CD4-positive, alpha-beta T cell treated with Interleukin-21 for 1 hour (primary cell): ENCODE results near the gene RABEP1.
"Not testable (repeated sequence)": the region's sequence is repeated elsewhere in the genome, so short reads cannot be mapped to it uniquely, and the experiment has no call there.

Experiments used
- DNase-seq: peaks from one replicate; pipeline ENCODE4 v3.0.0-alpha.2; 2020

RABEP1 gene, protein sequence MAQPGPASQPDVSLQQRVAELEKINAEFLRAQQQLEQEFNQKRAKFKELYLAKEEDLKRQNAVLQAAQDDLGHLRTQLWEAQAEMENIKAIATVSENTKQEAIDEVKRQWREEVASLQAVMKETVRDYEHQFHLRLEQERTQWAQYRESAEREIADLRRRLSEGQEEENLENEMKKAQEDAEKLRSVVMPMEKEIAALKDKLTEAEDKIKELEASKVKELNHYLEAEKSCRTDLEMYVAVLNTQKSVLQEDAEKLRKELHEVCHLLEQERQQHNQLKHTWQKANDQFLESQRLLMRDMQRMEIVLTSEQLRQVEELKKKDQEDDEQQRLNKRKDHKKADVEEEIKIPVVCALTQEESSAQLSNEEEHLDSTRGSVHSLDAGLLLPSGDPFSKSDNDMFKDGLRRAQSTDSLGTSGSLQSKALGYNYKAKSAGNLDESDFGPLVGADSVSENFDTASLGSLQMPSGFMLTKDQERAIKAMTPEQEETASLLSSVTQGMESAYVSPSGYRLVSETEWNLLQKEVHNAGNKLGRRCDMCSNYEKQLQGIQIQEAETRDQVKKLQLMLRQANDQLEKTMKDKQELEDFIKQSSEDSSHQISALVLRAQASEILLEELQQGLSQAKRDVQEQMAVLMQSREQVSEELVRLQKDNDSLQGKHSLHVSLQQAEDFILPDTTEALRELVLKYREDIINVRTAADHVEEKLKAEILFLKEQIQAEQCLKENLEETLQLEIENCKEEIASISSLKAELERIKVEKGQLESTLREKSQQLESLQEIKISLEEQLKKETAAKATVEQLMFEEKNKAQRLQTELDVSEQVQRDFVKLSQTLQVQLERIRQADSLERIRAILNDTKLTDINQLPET

DNA sequence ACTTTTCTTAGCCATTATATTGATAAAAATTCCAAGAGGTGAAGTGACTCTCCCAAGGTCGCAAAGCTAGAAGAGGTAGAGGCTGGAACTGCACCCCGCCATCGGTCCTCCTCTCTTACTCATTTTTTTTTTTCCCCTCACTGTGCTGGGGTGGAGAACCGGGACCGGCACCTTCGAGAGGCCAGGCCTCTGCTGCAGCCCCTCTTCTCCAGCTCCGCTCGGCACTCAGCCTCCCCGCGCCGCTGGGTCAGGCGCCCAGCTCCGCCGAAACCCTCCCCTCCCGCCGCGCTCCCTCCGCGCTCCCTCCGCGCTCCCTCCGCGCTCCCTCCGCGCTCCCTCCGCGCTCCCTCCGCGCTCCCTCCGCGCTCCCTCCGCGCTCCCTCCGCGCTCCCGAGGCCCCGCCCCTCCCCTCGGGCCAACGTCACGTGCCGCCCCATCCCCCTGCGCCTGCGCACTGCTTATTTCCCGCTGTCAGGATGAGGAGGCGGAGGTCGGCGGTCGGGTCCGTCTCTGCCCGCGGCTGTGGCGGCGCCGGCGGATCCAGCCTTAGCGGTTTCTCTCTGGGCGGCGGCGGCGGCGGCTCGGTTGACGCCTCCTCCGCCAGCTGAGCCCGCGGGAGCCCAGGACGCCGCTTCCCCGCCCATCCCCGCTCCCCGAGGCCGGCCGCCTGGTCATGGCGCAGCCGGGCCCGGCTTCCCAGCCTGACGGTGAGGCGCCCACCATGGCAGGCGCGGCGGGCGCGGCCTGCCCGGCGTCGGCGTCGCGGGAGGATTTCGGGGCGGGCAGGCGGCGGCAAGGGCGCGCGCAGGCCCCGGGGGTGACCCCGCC, at the start of gene RABEP1:
RABEP1 (plus strand) TSS at position 471 of the 828 bp plus-strand sequence; CDS start at position 674, 203 bp downstream.
- DNase-seq: peak; percentile 96

DNA sequence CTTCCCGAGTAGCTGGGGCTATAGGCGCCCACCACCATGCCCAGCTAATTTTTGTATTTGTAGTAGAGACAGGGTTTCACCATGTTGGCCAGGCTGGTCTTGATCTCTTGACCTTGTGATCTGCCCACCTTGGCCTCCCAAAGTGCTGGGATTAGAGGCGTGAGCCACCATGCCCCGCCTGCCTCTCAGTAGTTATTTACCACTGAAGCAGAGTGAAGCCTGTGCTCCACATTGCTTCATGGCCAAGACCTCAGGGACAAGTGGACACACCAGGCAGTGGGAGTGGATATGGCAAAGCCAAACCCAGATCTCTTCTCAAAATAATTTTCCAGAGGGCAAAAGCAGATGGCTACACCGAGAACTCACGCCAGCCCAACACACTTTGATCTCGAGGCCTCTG, 48.6 kb upstream of the RABEP1 start:
- DNase-seq: not testable (repeated sequence)

DNA sequence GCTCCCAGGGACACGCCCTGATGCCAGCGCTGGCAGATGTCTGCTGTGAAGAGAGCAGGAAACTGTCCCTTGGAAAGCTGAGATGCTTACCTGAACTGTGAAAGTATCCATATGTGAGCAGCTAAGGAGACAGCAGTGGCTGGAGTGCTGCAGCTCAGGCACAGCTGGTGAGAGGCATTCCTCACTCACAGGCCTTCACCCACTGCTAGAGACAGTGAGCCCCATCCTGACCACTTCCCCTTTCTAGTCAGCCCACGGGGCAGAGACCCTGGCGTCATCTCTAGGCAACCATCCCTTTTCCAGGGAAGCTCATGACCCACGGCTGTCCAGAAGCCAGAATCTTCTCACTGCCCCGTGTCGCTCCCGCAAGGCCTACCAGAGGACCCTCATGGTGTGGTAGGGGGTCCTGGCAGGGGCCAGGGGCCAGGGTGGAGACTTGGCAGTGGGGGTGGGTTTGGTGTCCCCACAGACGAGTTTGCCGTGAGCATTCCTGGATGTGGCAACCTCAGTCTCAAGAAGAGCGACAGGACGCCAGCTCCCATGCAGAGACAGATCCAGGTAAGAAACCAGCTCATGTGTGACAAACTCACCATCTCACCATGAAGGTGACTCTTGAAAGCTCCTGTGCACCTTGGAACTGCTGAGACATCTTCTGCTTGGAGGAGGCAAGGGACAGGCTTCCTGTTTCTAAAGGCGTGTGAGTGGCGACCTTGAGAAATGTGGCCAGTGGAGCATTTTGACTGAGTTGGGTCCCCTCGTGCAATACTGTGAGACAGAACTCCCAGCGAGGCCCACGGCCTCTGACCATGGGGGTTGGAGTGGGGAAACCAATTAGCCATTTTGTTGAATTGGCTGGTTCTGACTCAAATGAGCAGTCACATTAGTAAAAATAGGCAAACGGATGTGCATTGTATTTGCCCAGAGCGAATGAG, 47.2 kb upstream of the RABEP1 start, which contains the start of gene SCIMP:
SCIMP (minus strand) TSS at position 216 of the 932 bp plus-strand sequence; CDS start at position 111, 105 bp downstream.
- no peak for DNase-seq

DNA sequence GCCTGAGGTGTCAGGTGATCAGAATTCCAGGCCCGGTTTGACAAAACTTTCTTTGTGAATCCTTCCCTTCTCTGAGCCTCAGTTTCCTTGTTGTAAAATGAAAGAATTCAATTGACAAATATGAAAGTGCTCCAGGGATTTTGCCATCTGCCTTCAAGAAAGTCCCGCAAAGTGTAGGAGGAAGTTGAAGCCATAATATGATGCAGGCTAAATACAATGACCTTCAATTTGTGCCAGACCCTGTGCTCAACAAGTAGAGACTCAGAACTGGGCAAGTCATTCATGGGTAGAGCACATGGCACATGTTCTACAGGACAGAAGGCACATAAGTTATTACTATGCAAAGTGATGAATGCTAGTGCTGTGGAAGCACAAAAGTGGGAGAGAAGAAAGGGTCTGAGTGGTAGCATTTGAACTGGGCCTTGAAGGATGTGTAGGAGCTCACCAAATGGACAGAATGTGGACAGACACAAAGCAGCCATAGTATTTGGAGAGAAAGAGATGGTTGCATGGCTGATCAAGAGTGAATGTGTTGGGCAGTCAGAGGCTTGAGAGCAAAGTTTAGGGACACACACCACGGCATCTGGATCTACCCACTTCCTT, 45.0 kb upstream of the RABEP1 start:
- DNase-seq: no peak

DNA sequence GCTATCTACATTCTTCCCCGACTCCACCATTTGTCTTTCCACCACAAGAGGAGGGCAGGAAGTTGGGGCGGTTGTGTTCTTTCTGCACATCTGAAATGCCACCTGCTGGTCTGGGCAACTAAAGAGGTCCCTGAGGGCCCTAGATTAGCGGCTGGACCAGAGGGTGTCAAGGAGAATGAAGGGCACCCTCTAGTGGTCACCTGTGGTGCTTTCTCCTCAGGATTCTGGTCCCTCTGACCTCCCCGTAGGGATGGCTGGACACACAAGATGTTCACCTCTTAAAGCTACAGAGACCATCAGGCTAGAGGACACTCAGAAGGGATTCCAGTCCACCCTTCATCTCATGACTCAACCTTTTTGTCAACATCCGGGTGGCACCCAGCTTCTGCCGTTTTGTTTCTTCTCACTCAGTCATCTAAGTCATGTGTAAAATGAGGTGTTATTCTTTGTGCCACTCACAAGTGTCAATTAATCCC, 44.5 kb upstream of the RABEP1 start:
- peak; percentile 58 for DNase-seq

DNA sequence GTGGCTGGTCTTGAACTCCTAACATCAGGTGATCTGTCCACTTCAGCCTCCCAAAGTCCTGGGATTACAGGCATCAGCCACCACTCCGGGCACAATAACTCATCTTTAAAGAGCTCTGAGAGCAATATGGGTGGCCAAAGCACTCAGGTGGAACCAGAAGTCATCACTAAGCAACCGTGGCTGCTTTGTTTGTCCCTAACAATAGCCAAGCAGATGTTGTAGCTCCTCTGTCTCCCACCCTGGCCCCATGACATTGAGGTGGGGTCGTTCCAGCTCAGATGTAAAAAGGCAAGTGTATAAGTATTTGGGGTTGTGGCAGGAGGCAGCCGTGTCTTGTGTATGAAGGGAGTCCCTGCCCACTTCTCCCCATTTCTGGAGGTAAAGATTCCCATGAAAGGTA, 43.8 kb upstream of the RABEP1 start:
- DNase-seq: no peak

DNA sequence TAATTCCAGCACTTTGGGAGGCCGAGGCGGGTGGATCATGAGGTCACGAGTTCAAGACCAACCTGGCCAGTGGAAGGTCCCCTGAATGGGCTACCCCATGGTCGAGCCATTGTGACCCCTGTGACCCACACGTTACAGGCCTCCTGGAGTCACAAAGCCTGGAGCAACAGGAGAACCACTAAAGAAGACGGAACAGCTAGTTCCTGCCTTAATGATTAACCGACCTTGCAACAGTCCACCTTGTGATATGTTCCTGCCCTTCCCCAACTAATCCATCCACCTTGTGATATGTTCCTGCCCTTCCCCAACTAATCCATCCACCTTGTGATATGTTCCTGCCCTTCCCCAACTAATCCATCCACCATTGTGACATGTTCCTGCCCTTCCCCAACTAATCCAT, 42.3 kb upstream of the RABEP1 start:
- not testable (repeated sequence) for DNase-seq

DNA sequence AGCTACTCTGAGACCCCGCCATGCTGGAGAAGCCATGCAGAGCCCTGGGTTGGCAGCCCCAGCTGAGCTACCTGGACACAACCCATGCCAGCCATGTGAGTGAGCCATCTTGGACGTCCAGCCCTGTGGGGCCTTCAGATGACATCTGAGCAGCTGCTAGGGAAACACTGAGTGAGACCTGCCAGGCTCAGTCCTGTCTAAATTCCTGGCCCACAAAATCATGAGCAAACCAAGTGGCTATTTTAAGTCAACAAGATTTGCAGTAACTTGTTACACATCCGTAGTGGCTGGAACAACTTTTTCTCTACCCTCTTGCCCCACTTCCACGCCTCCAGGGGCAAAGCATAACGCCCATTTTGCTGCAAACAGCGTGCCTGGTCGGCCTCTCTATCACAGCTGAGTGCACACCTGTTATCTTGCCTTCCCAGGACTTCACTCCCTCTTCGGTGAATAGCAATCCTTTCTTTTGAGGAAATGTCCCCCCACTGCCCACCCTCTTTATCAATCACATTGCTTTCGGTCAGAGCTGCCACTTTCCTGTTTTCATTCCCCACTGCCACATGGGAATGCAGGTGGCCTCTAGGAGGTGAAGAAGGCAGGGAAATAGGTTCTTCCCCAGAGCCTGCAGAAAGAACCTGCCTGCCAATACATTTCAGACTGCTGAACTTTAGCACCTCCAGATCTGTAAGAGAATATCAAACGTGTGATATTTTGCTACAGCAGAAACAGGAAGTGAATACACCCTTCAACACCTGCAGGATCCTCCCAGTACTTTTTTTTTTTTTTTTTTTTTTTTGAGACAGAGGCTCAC, 40.0 kb upstream of the RABEP1 start:
- peak; percentile 61 for DNase-seq

DNA sequence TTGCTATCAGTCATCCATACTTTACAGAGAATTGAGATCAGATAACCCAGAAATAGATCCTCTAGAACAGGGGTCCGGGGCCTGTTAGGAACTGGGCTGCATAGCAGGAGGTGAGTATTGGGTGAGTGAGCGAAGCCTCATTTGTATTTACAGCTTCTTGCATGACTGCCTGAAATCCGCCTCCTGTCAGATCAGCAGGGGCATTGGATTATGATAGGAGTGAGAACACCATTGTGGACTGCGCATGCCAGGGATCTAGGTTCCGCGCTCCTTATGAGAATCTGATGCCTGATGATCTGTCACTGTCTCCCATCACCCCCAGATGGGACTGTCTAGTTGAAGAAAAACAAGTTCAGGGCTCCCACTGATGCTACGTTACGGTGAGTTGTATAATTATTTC, 34.5 kb upstream of the RABEP1 start:
- DNase-seq: no peak

DNA sequence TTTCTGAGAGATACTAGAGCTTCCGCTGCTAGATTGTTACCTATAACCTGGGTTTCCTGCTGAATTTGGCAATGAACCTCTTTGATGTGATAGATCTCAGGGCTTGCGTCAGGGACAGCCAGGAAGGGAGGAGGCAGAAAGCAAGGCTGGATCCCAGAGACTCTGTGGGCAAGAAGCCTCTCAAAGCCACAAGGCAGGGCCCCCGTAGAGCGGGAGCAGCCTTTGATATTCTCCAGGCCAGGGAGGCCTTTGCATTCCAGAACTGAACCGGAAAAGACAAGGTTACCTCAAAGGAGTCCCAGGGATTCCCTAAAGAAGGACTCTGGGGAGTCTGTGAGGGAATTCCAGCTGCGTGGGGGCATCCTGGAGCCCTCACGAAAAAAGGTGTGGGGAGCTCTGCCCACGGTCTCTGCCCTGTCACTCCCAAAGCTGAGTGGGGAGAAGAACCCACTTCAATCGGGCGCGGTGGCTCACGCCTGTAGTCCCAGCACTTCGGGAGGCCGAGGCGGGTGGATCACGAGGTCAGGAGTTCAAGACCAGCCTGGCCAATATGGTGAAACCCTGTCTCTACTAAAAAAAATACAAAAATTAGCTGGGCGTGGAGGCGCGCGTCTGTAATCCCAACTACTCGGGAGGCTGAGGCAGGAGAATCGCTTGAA, 33.1 kb upstream of the RABEP1 start:
- no peak for DNase-seq

DNA sequence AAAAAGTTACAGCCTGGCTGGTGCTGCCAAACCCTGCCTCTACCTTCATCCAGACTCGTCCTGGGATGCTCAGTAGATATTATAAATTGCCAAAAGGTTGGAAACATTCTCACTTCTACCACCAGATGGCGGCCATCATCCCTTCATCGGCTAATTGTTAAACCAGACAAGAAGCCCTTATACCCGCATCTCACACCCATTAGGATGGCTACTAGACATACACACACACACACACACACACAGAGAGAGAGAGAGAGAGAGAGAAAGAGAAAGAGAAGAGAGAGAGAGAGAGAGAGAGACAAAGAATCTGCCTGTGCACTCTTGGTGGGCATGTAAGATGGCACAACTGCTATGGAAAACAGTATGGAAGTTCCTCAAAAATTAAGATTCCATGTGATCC, 32.5 kb upstream of the RABEP1 start:
- peak; percentile 83 for DNase-seq

DNA sequence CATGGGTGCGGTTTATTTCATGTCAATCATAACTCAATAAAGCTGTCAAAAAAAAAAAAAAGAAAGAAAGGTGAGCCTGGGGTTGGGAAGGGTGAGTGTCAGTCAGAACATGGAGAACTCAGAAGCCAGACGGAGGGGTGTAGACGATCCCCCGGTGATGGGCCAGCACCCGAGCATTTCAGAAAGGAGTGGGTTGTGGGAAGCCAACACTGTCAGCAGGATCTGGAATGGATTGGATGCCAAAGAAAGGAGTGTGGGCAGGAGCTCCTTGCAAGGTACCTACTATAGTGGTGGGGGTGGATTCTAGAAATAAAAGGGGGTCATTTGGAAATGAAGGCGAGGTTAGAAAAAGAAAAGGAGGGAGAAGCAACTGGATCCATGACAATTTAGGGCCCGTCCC, 27.7 kb upstream of the RABEP1 start:
- DNase-seq: no peak

DNA sequence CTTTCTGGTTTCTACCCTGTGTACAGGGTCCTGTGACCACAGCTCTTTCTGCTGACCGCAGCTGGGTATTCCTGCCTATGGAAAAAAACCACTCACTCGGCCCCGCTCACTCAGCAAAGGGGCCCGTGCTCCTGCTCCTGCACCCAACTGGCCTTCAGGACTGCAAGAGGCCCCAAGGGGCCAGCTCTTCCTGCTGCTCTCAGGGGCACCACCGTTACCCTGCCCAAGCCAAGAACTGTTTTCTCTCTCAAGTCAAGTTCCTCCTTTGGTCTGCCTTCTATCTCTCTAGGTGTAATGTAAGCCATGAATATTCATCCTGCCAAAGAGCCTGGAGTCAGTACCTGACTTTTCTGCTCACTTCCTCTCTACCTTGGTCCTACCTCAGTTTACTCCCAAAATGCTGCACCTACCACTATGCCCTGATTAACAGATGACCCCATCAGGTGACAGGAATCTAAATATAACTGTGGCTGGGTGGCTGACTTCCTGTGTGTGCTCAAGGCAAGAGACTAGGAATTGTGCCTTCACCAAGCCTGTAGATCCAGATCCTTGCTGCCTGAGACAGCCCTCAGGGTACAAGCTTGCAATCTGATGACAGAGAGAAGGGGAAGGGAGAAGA, 27.1 kb upstream of the RABEP1 start:
- DNase-seq: no peak

DNA sequence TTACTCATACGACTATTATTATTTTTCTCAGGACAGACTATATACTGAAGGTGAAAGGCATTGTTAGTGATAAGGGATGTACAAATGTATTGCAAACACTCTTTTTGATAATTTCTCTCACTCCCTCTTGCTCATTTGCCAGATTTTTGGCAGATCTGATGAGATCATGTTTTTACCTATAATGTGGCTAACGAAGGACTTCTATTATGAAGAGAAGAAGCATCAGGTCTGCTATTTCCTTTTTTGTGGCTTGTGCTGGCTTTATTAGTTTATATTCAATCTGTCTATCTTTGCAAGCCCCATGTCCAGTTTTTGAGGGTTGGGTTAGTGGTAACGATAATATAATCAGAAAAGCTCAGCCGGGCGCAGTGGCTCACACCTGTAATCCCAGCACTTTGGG, 25.0 kb upstream of the RABEP1 start:
- no peak for DNase-seq

DNA sequence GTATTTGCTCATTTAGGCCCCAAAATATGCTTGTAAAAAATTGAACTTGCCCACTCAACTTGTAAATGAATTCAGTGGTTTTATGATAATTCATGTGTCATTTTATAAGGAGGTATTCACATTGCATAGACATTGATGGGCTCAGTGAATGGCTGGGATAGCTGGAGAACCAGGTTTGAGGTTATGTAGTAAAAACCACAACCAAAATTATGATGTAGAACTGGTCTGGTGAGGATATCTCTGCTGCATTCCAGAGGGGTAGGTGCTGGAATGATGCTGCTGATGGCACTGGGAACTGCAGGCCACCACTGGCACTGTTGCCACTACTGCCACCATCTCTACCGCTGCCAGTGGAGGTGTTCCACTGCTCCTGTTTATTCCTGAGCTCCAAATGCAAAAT, 21.5 kb upstream of the RABEP1 start:
- no peak for DNase-seq

DNA sequence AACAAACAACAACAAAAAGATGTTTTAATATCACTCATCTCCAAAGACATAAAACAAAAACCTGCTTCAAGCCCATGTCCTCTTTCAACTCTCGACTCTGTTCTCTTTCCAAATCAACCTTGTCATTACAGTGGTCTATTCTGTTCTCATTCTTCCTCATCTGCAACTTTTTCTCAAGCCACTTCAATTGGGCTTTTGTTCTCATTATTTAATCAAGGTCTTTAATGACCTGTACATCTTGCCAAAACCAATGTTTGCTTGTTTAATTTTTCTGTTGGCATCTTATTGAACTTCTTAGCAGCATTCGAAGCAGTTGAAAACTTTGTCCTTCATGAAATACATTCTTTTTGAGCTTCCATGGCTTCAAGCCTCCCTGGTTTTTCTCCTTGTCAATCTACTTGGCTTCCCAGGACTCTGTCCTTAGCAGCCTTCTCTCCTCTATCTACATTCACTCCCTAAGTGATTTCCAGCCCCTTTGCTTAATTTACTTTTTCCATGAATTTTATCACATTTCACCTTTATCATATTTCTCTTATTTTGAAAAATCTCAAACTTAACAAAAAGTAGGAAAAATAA, 19.6 kb upstream of the RABEP1 start:
- DNase-seq: no peak

DNA sequence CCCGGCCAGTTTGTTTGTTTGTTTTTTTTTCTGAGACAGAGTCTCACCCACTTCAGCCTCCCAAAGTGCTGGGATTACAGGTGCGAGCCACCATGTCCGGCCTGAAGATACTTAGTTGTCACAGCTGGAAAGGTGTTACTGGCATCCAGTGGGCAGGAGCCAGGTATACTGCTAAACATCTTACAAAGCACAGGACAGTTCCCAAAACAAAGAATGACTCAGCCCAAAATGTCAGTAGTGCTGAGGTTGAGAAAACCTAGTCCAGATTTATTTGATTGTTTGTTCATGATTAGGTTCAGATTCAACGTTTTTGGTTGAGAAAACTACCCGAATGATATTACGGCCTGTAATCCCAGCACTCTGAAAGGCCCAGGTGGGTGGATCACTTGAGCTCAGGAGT, 18.6 kb upstream of the RABEP1 start:
- no peak for DNase-seq

DNA sequence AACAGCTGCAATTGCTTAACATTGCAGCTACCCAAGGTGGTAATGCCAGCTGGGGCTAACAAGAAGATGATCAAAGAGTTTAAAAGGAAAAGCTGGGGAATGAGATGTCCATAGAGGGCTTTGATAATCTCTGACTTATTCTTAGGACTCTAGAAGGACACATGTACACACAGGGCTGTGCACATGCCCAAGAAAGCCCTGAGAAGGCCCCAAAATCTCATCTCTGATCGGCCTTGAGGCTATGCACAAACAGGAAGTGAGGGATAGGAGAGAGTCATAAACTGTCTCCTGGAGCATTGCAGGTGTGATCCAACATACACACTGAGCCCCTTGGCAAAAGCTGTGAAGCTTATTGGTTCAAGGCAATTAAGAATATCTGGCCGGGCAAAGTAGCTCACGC, 17.2 kb upstream of the RABEP1 start:
- no peak for DNase-seq
